Measurements from ENCODE around the gene SCRG1.
A peak's percentile ranks its signal among the peaks of the same experiment; 100 is the strongest.

The SCRG1 gene

GRCh38 chr4:173343832-173344397, 55.0 kb downstream of the SCRG1 start:
- no peak for TF ChIP-seq CTCF (IDR thresholded peaks at IDR 0.05; ENCODE audit: low read depth, low read length)
- H3K4me3 ChIP-seq (ENCODE audit: low read depth, low read length) = no peak overlapping the region
- no peak for DNase-seq (ENCODE audit: low read depth, low spot score)
- in situ Hi-C loops (cut with HindIII; ENCODE audit: low sequenced_read_pairs) = no loop called here

DNA sequence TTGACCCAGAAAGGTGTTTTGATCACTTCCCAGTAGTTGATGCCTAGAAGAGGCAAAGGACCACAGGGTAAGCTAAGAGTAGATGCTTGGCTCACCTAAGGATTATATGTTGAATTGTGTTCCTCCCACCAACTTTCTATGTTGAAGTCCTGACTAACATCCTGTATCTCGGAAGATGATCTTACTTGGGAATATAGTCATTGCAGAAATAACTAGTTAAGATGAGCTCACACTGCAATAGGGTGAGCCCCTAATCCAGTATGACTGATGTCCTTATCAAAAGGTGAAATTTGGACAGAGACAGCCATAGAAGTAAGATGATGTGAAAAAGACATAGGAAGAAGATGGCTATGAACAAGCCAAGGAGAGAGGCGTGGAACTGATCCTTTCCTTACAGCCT, 61.5 kb downstream of the SCRG1 start:
- no peak for DNase-seq (ENCODE audit: low read depth, low spot score)
- in situ Hi-C loops (cut with HindIII; ENCODE audit: low sequenced_read_pairs) = no loop called here
- no peak for TF ChIP-seq CTCF (IDR thresholded peaks at IDR 0.05; ENCODE audit: low read depth, low read length)
- no peak overlapping the region for H3K4me3 ChIP-seq (ENCODE audit: low read depth, low read length)

- DNase-seq (ENCODE audit: low read depth, low spot score) = peak; percentile 87
- H3K4me3 ChIP-seq (ENCODE audit: low read depth, low read length) = peak overlapping the region; percentile 98
- no peak for TF ChIP-seq CTCF (IDR thresholded peaks at IDR 0.05; ENCODE audit: low read depth, low read length)
- in situ Hi-C loops (cut with HindIII; ENCODE audit: low sequenced_read_pairs) = no loop called here
Observed at GRCh38 chr4:173334891-173335752, 63.8 kb downstream of the SCRG1 start.
